Coronary artery (tissue), 2 donors: ENCODE results near the gene IGFN1.
A peak's percentile ranks its signal among the peaks of the same experiment; 100 is the strongest.
"Not testable (repeated sequence)": the region's sequence is repeated elsewhere in the genome, so short reads cannot be mapped to it uniquely, and the experiment has no call there.

Experiments
- DNase-seq: peaks from one replicate; pipeline ENCODE4 v3.0.0-alpha.2; 2017; ENCODE audit warnings: low spot score
- H3K27ac ChIP-seq, 2 donors: fragments of 200-600 bp; sonication (generic); one replicate each; pipeline ENCODE4 v1.5.1; 2016 to 2019
- H3K4me3 ChIP-seq: fragments of 200-600 bp; sonication (generic); 2 replicates; pipeline ENCODE4 v1.5.1; 2016; ENCODE audit warnings: mild to moderate bottlenecking, moderate library complexity
- TF ChIP-seq, protein P1 (sequence below): fragments of 200-600 bp; sonication (generic); IDR thresholded peaks from one replicate; pipeline ENCODE4 v1.5.1; 2019; ENCODE audit warnings: antibody characterized with exemption

IGFN1 gene

DNA sequence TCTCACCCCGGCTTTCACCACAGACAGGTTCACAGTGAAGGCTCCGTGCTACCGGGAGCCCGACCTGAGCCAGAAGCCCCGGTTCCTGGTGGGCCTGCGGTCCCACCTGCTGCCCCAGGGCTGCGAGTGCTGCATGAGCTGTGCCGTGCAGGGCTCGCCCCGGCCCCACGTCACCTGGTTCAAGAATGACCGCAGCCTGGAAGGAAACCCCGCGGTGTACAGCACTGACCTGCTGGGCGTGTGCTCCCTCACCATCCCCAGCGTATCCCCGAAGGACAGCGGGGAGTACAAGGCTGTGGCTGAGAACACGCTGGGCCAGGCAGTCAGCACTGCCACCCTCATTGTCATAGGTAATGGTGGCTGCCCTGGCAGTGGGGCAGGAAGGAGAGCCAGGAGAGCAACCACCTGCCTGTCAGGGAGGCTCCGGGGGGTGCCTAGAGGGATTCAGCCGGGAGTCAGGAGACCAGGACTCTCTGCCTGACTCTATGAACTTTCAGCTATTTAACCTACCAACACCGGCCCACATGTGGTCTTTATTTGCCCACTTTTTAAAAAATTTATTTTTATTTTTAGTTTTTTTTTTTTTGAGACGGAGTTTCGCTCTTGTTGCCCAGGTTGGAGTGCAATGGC is 36.4 kb downstream of the IGFN1 start:
- Histone ChIP-seq H3K4me3 (no peak overlapping the region), H3K27ac (no peak overlapping the region)
- peak; percentile 70 for DNase-seq
- TF ChIP-seq, protein P1, sequence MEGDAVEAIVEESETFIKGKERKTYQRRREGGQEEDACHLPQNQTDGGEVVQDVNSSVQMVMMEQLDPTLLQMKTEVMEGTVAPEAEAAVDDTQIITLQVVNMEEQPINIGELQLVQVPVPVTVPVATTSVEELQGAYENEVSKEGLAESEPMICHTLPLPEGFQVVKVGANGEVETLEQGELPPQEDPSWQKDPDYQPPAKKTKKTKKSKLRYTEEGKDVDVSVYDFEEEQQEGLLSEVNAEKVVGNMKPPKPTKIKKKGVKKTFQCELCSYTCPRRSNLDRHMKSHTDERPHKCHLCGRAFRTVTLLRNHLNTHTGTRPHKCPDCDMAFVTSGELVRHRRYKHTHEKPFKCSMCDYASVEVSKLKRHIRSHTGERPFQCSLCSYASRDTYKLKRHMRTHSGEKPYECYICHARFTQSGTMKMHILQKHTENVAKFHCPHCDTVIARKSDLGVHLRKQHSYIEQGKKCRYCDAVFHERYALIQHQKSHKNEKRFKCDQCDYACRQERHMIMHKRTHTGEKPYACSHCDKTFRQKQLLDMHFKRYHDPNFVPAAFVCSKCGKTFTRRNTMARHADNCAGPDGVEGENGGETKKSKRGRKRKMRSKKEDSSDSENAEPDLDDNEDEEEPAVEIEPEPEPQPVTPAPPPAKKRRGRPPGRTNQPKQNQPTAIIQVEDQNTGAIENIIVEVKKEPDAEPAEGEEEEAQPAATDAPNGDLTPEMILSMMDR: no peak

DNA sequence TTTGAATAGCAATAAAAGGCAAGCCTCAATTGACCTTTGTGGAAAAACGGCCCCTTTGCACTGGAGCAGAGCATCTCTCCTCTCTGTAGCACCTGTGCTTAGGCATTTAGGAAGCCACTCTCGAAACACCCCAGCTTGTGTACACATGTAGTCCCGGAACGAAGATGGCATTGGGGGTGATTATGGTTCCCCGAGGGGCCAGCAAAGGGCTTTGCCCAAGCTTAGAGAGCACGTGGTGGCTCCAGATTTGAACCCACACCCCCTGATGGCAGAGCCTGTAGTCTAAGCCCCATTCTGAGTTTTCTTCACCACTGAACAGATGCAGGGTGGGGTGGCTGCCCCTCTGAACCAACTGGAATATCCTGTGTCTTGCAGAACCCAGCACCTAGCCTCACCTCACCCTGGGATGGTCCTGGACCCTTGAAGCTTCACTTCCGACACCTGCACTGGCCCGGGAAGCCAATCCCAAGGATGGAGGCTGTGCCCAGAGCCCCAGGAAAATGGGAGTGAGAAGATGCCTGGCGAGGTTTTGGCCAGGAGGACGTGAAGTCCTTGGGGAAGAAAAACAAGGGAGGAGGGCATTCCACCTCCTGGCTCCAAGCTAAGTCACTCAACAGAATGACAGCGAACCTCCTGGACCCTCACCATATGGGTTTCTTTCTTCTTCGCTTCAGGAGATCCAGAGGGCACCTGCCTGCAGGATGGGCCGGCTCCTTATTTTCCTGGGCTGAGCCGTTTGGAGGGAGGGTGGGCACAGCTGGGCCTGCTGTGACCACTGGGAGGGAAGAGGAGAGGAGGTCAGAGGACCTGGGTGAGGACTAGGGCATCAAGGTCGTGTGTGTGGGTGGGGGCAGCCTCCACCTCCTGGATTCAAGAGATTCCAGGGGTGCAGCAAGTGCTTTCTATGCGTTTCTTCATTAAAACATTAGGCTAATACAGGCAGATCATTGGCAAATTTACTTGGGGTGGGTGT is 37.7 kb downstream of the IGFN1 start:
- H3K27ac ChIP-seq: no peak overlapping the region
- no peak overlapping the region for H3K4me3 ChIP-seq
- TF ChIP-seq, protein P1: no peak
- DNase-seq: peak; percentile 56

GRCh38 chr1:201229095-201229494 is 38.5 kb downstream of the IGFN1 start:
- DNase-seq: peak; percentile 22
- no peak overlapping the region for H3K27ac ChIP-seq
- TF ChIP-seq, protein P1: no peak

GRCh38 chr1:201229771-201230635 is 39.4 kb downstream of the IGFN1 start:
- Histone ChIP-seq H3K27ac (no peak overlapping the region), H3K4me3 (no peak overlapping the region)
- DNase-seq: no peak
- TF ChIP-seq, protein P1: no peak

More at GRCh38 chr1:201229095-201229494, 38.5 kb downstream of the IGFN1 start:
- H3K4me3 ChIP-seq: no peak overlapping the region

DNA sequence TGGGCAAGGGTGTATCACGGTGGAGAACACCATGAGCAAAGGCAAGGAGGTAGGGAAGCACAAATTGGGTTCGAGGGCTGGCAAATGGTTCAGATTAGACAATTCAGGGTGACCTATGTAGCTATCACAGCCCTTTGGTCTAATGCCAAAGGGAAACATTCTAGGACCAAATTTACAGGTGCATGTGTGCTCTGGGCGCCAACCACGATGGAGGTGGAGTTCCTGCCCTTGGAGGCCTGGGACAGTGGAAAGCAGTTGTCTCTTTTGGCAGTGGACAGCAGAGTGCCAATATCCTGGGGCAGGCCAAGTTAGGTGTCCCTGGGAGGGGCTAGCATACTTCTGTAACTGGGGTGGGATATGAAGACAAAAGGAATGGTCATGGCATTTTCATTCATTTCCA is 40.1 kb downstream of the IGFN1 start:
- H3K27ac ChIP-seq: no peak overlapping the region
- TF ChIP-seq, protein P1: no peak
- H3K4me3 ChIP-seq: no peak overlapping the region
- DNase-seq: peak; percentile 29

- not testable (repeated sequence) for H3K27ac ChIP-seq, DNase-seq
These were observed 49.0 kb downstream of the IGFN1 start for GRCh38 chr1:201239646-201240045.

DNA sequence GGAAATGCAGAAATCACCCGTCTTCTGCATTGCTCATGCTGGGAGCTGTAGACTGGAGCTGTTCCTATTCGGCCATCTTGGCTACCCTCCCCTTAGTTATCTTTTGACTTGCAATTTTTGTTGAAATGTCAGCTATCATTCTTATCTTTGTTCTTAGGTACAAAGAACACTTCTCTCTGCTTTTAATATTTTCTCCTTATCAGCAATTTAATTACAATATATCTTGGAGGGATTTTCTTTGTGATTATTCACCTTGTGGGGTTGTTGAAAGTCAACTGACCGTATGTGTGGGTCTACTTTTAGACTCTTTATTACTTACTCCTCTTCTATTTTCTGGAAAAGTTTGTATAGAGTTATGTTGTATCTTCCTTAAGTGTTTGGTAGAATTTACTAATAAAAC is 49.5 kb downstream of the IGFN1 start:
- Histone ChIP-seq H3K27ac (no peak overlapping the region), H3K4me3 (no peak overlapping the region)
- TF ChIP-seq, protein P1: no peak
- no peak for DNase-seq

More at GRCh38 chr1:201239646-201240045, 49.0 kb downstream of the IGFN1 start:
- H3K4me3 ChIP-seq: not testable (repeated sequence)
